Activated naive CD4-positive, alpha-beta T cell treated with anti-CD3 and anti-CD28 coated beads, Interleukin-2, amount 50 U/mL, for 72 hours (primary cell): ENCODE measurements around the gene DCP1B. TPM values are rescaled to one million over a fixed set of nuclear protein-coding genes. Genes with fewer than 3 reads are reported as not detected.

Experiments used
- ATAC-seq, 2 donors: fragments of 150-1000 bp; cut with Tn5 transposase; 2 replicates each; pipeline ENCODE4 v1.10.0; 2021; ENCODE audit warnings: mild to moderate bottlenecking in 2 of 2, moderate library complexity in 2 of 2
- DNase-seq, 2 donors: peaks; one replicate each; pipeline ENCODE4 v3.0.0; 2021 to 2022; ENCODE audit warnings: low spot score in 2 of 2
- H3K27ac Mint-ChIP-seq, 2 donors: one replicate each; pipeline ENCODE4 v1.8.0; 2022; ENCODE audit warnings: mild to moderate bottlenecking in 2 of 2, mixed read lengths in 2 of 2
- H3K36me3 Mint-ChIP-seq, 2 donors: one replicate each; pipeline ENCODE4 v1.8.0; 2022; ENCODE audit warnings: mixed read lengths in 2 of 2
- H3K9me3 Mint-ChIP-seq, 2 donors: one replicate each; pipeline ENCODE4 v1.8.0; 2022; ENCODE audit warnings: mixed read lengths in 2 of 2
- total RNA-seq, 2 donors: library from RNA; stranded (reverse); gene quantifications; one replicate each; pipeline ENCODE4 v1.2.3, GENCODE V29; 2022

Gene DCP1B
- total RNA-seq, 2 donors from 2014 or later: 9.0 to 13.6 TPM

- no peak overlapping the region for H3K27ac Mint-ChIP-seq
- no peaks in the 10 kb centered on the region for H3K9me3 Mint-ChIP-seq
- DNase-seq (peak; percentile 33 to 45), ATAC-seq (no peak)
- H3K36me3 Mint-ChIP-seq: no peaks in the 10 kb centered on the region
These were observed 82.1 kb downstream of the DCP1B start for GRCh38 chr12:1922075-1922709.

- Mint-ChIP-seq H3K9me3 (no peaks in the 10 kb centered on the region), H3K36me3 (peaks cover 0 to 2% of the 10 kb centered on the region in 2 donors), H3K27ac (no peak overlapping the region)
- DNase-seq (peak in 1 of 2 donors; percentile 28), ATAC-seq (no peak)
These were observed 83.3 kb downstream of the DCP1B start for GRCh38 chr12:1920971-1921370.

- ATAC-seq: no peak
- no peak for DNase-seq
- H3K27ac Mint-ChIP-seq: peak overlapping the region in 1 of 2 donors; percentile 31
- no peaks in the 10 kb centered on the region for H3K9me3 Mint-ChIP-seq
- peaks cover 0 to 6% of the 10 kb centered on the region in 2 donors for H3K36me3 Mint-ChIP-seq
These were observed 83.8 kb downstream of the DCP1B start for GRCh38 chr12:1920436-1920835.

GRCh38 chr12:1919763-1920162, 84.5 kb downstream of the DCP1B start:
- DNase-seq: no peak

GRCh38 chr12:1919284-1919683, 85.0 kb downstream of the DCP1B start:
- Mint-ChIP-seq H3K36me3 (peaks cover 0 to 6% of the 10 kb centered on the region in 2 donors), H3K9me3 (no peaks in the 10 kb centered on the region), H3K27ac (no peak overlapping the region)
- ATAC-seq (no peak), DNase-seq (no peak)

More at GRCh38 chr12:1919763-1920162, 84.5 kb downstream of the DCP1B start:
- H3K9me3 Mint-ChIP-seq: no peaks in the 10 kb centered on the region
- no peak overlapping the region for H3K27ac Mint-ChIP-seq
- H3K36me3 Mint-ChIP-seq: peaks cover 0 to 6% of the 10 kb centered on the region in 2 donors
- no peak for ATAC-seq

- no peak for ATAC-seq
- Mint-ChIP-seq H3K36me3 (peaks cover 0 to 6% of the 10 kb centered on the region in 2 donors), H3K27ac (no peak overlapping the region), H3K9me3 (no peaks in the 10 kb centered on the region)
- DNase-seq: no peak
These were observed 85.4 kb downstream of the DCP1B start for GRCh38 chr12:1918884-1919236.

- H3K27ac Mint-ChIP-seq: peak within 1 kb of the TSS in 1 of 2 donors; percentile 22
- ATAC-seq: no peak
- no peaks in the 10 kb centered on the region for H3K9me3 Mint-ChIP-seq
- no peak for DNase-seq
- H3K36me3 Mint-ChIP-seq: peaks cover 0 to 6% of the 10 kb centered on the region in 2 donors
These were observed 86.0 kb downstream of the DCP1B start, which contains the start of gene CACNA2D4 for GRCh38 chr12:1918081-1918883. Gene CACNA2D4 (minus strand): TSS chr12:1918652. CDS start chr12:1918473, 179 bp downstream.

- peak in 1 of 2 donors; percentile 40 for DNase-seq
- Mint-ChIP-seq H3K36me3 (peaks cover 0 to 6% of the 10 kb centered on the region in 2 donors), H3K9me3 (no peaks in the 10 kb centered on the region), H3K27ac (no peak overlapping the region)
- ATAC-seq: no peak
These were observed 86.8 kb downstream of the DCP1B start for GRCh38 chr12:1917172-1918070.

GRCh38 chr12:1916371-1917171, 87.7 kb downstream of the DCP1B start:
- Mint-ChIP-seq H3K9me3 (no peaks in the 10 kb centered on the region), H3K27ac (peak overlapping the region; percentile 3 to 70), H3K36me3 (peaks cover 0 to 6% of the 10 kb centered on the region in 2 donors)
- DNase-seq (peak in 1 of 2 donors; percentile 41), ATAC-seq (no peak)

- Mint-ChIP-seq H3K27ac (peak overlapping the region; percentile 3 to 90), H3K36me3 (peaks cover 0 to 6% of the 10 kb centered on the region in 2 donors), H3K9me3 (no peaks in the 10 kb centered on the region)
- ATAC-seq: peak; percentile 76 to 82
- DNase-seq: peak in 1 of 2 donors; percentile 54
These were observed 88.9 kb downstream of the DCP1B start for GRCh38 chr12:1915082-1915968.

- ATAC-seq (no peak), DNase-seq (peak in 1 of 2 donors; percentile 14)
- peaks cover 0 to 6% of the 10 kb centered on the region in 2 donors for H3K36me3 Mint-ChIP-seq
- H3K27ac Mint-ChIP-seq: no peak overlapping the region
- H3K9me3 Mint-ChIP-seq: no peaks in the 10 kb centered on the region
These were observed 89.9 kb downstream of the DCP1B start for GRCh38 chr12:1914114-1914911.

- Mint-ChIP-seq H3K9me3 (no peaks in the 10 kb centered on the region), H3K36me3 (peaks cover 0 to 6% of the 10 kb centered on the region in 2 donors), H3K27ac (no peak overlapping the region)
- DNase-seq (peak in 1 of 2 donors; percentile 43), ATAC-seq (no peak)
These were observed 90.7 kb downstream of the DCP1B start for GRCh38 chr12:1913377-1914113.

- Mint-ChIP-seq H3K9me3 (no peaks in the 10 kb centered on the region), H3K27ac (peak overlapping the region in 1 of 2 donors; percentile 36), H3K36me3 (peaks cover 0 to 9% of the 10 kb centered on the region in 2 donors)
- DNase-seq (peak in 1 of 2 donors; percentile 31), ATAC-seq (no peak)
These were observed 91.5 kb downstream of the DCP1B start for GRCh38 chr12:1912580-1913376.
